ENCODE results near the gene TYMP.
A peak's percentile ranks its signal among the peaks of the same experiment; 100 is the strongest.
"Not testable (repeated sequence)": the region's sequence is repeated elsewhere in the genome, so short reads cannot be mapped to it uniquely, and the experiment has no call there.

Gene TYMP

GRCh38 chr22:50541667-50542026, 11.8 kb upstream of the TYMP start:
- not testable (repeated sequence) for DNase-seq (ENCODE audit: low spot score)

GRCh38 chr22:50540381-50540780, 10.6 kb upstream of the TYMP start:
- DNase-seq (ENCODE audit: low spot score): no peak

- DNase-seq (ENCODE audit: low spot score): no peak
These were observed 8.0 kb upstream of the TYMP start for GRCh38 chr22:50537765-50538164.

- no peak for DNase-seq (ENCODE audit: low spot score)
These were observed 6.4 kb upstream of the TYMP start for GRCh38 chr22:50536226-50536625.

- no peak for DNase-seq (ENCODE audit: low spot score)
These were observed 5.3 kb upstream of the TYMP start for GRCh38 chr22:50535113-50535512.

GRCh38 chr22:50533856-50534711, 4.3 kb upstream of the TYMP start:
- not testable (repeated sequence) for DNase-seq (ENCODE audit: low spot score)

- DNase-seq (ENCODE audit: low spot score): no peak
These were observed 3.3 kb upstream of the TYMP start for GRCh38 chr22:50532824-50533796.

- DNase-seq (ENCODE audit: low spot score): peak; percentile 79
These were observed 2.3 kb upstream of the TYMP start for GRCh38 chr22:50531962-50532674.

- DNase-seq (ENCODE audit: low spot score): no peak
These were observed 1.7 kb upstream of the TYMP start for GRCh38 chr22:50531546-50531961.

GRCh38 chr22:50530877-50531545, 1.2 kb upstream of the TYMP start:
- DNase-seq (ENCODE audit: low spot score): no peak

- DNase-seq (ENCODE audit: low spot score): no peak
These were observed 716 bp upstream of the TYMP start for GRCh38 chr22:50530580-50530876.

- DNase-seq (ENCODE audit: low spot score): no peak
These were observed 356 bp downstream of the TYMP start for GRCh38 chr22:50529416-50529896.

- no peak for DNase-seq (ENCODE audit: low spot score)
These were observed 963 bp downstream of the TYMP start for GRCh38 chr22:50528682-50529415.

GRCh38 chr22:50527921-50528681, 1.7 kb downstream of the TYMP start:
- no peak for DNase-seq (ENCODE audit: low spot score)

- peak; percentile 98 for DNase-seq (ENCODE audit: low spot score)
These were observed 2.7 kb downstream of the TYMP start for GRCh38 chr22:50526834-50527801.

GRCh38 chr22:50526108-50526833, 3.5 kb downstream of the TYMP start:
- DNase-seq (ENCODE audit: low spot score): peak; percentile 88

GRCh38 chr22:50525858-50526107, 4.0 kb downstream of the TYMP start:
- no peak for DNase-seq (ENCODE audit: low spot score)

GRCh38 chr22:50525104-50525857, 4.5 kb downstream of the TYMP start, which contains the start of gene SCO2:
SCO2 (minus strand) TSS chr22:50525598; CDS start chr22:50524411, 1,187 bp downstream.
- DNase-seq (ENCODE audit: low spot score): peak; percentile 100
